Immature natural killer cell (primary cell): ENCODE data around the gene AFM. TPM values are rescaled to one million over a fixed set of nuclear protein-coding genes. Genes with fewer than 3 reads are reported as not detected.

Experiments used
- DNase-seq, 3 donors: peaks; one replicate each; pipeline ENCODE4 v3.0.0; 2022; ENCODE audit warnings: mixed read lengths in 1 of 3
- H3K27ac Mint-ChIP-seq, 6 donors: one replicate each; pipeline ENCODE4 v1.8.0; 2020; ENCODE audit warnings: mixed read lengths in 6 of 6, mild to moderate bottlenecking in 5 of 6, inconsistent platforms in 4 of 6, moderate library complexity in 3 of 6
- H3K27me3 Mint-ChIP-seq, 3 donors: one replicate each; pipeline ENCODE4 v1.8.0; 2020 to 2021; ENCODE audit warnings: low read depth in 3 of 3, mild to moderate bottlenecking in 3 of 3, mixed read lengths in 3 of 3, moderate library complexity in 3 of 3, inconsistent platforms in 1 of 3
- H3K36me3 Mint-ChIP-seq, 3 donors: one replicate each; pipeline ENCODE4 v1.8.0; 2020; ENCODE audit warnings: mixed read lengths in 3 of 3, inconsistent platforms in 2 of 3, mild to moderate bottlenecking in 2 of 3
- H3K4me1 Mint-ChIP-seq, 2 donors: one replicate each; pipeline ENCODE4 v1.8.0; 2020; ENCODE audit warnings: inconsistent platforms in 2 of 2, mild to moderate bottlenecking in 2 of 2, mixed read lengths in 2 of 2, moderate library complexity in 1 of 2
- H3K4me3 Mint-ChIP-seq, 5 donors: one replicate each; pipeline ENCODE4 v1.8.0; 2020; ENCODE audit warnings: mild to moderate bottlenecking in 5 of 5, mixed read lengths in 5 of 5, inconsistent platforms in 3 of 5, moderate library complexity in 3 of 5
- H3K9me3 Mint-ChIP-seq, 6 donors: one replicate each; pipeline ENCODE4 v1.8.0; 2020; ENCODE audit warnings: mild to moderate bottlenecking in 6 of 6, mixed read lengths in 6 of 6, inconsistent platforms in 4 of 6, moderate library complexity in 3 of 6
- polyA plus RNA-seq, 3 donors: library from polyadenylated mRNA; unstranded; fragments of 300-500 nt; fragmentation: Illumina TruSeq; gene quantifications; one replicate each; pipeline ENCODE4 v1.2.3, GENCODE V29; 2021

The AFM gene
- polyA plus RNA-seq, 3 donors from 2014 or later: not detected

DNA sequence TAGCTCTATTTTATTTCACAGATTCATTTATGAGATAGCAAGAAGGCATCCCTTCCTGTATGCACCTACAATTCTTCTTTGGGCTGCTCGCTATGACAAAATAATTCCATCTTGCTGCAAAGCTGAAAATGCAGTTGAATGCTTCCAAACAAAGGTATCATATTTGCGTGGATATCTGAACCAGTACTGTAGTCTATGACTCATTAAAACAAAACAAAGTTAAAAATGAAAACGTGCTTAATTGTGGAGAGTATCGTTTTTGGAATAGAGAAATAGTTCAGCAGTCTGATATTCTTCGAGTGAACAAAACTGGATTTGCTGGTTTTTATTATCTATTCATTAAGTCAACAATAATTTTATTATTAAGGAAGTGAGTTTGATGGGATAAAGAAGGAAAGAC lies 39.3 kb upstream of the AFM start:
- no peaks in the 10 kb centered on the region for H3K36me3 Mint-ChIP-seq
- H3K4me1 Mint-ChIP-seq: no peaks in the 10 kb centered on the region
- peaks cover 0 to 2% (median 0%) of the 10 kb centered on the region in 3 donors for H3K27me3 Mint-ChIP-seq
- H3K27ac Mint-ChIP-seq: no peak overlapping the region
- H3K4me3 Mint-ChIP-seq: no peak overlapping the region
- no peak for DNase-seq
- peaks cover 0 to 4% (median 0%) of the 10 kb centered on the region in 6 donors for H3K9me3 Mint-ChIP-seq

DNA sequence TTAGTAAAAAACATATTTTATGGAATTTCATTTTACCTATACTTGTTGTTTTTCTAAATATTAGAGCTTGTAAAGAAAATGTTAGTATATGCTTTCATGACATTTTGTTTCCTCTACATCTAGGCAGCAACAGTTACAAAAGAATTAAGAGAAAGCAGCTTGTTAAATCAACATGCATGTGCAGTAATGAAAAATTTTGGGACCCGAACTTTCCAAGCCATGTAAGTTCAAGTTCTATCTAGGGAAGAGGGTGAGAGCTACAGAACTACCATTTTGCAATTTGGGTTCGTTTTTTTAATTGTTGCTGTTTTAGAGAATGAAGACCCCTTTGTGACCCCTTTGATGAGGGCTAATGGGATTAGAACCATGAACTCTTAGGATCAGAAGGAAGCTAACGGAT lies 38.3 kb upstream of the AFM start:
- DNase-seq: no peak
- Mint-ChIP-seq H3K27ac (no peak overlapping the region), H3K9me3 (peaks cover 0 to 4% (median 0%) of the 10 kb centered on the region in 6 donors), H3K36me3 (no peaks in the 10 kb centered on the region), H3K4me3 (no peak overlapping the region), H3K27me3 (peaks cover 0 to 3% (median 2%) of the 10 kb centered on the region in 3 donors), H3K4me1 (no peaks in the 10 kb centered on the region)

DNA sequence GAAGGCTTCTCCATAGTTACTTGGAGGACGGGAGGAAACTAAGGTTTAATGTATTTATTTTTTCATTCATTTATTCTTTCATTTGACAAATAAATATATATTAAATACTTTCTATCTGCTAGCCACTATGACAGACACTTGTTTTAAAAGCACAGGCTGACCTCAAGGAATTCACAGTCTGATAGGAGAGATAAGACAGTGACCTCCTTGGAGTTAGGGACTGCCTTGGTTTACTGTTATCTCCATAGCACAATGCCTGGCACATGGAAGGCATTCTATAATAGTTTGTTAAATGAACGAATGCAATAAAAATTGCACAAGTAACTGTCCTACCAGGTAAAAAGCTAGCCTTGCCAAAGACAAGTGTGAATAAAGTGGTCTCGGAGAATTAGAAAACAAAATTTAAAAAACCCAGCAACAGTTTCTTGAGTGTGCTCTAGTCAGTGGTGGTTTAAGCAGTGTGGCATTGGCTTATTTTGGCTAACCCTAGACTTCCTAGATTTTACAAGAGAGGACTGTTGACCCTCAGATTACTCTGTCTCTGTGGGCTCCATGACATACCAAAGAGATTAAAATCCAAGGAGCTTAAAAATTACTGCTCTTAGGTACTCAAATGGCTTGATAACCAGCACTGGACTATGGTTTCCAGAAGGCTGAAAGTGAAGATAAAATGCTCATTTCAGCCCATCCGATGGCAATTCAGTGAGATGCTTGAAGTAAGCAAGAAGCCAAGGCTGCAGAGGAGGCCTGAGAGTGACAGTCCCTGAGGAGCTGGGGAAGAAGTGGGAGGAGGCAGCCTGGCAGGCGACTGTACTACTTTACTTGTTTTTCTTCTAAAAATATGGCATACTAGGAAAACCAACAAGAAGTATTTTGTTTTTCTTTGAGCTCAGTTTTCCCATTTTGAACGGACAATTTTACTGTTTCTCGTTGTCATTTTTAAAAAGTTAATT lies 35.9 kb upstream of the AFM start:
- H3K4me1 Mint-ChIP-seq: no peaks in the 10 kb centered on the region
- no peak overlapping the region for H3K27ac Mint-ChIP-seq
- H3K4me3 Mint-ChIP-seq: no peak overlapping the region
- no peak for DNase-seq
- H3K36me3 Mint-ChIP-seq: no peaks in the 10 kb centered on the region
- H3K27me3 Mint-ChIP-seq: peaks cover 0 to 3% (median 2%) of the 10 kb centered on the region in 3 donors
- H3K9me3 Mint-ChIP-seq: peaks cover 0 to 4% (median 0%) of the 10 kb centered on the region in 6 donors

- H3K9me3 Mint-ChIP-seq: peaks cover 0 to 4% (median 0%) of the 10 kb centered on the region in 6 donors
- no peak for DNase-seq
- H3K27me3 Mint-ChIP-seq: peaks cover 0 to 3% (median 2%) of the 10 kb centered on the region in 3 donors
- H3K4me3 Mint-ChIP-seq: no peak overlapping the region
- no peak overlapping the region for H3K27ac Mint-ChIP-seq
- no peaks in the 10 kb centered on the region for H3K4me1 Mint-ChIP-seq
- no peaks in the 10 kb centered on the region for H3K36me3 Mint-ChIP-seq
Observed at GRCh38 chr4:73446336-73446938, 35.1 kb upstream of the AFM start.

- Mint-ChIP-seq H3K27me3 (peaks cover 0 to 3% (median 2%) of the 10 kb centered on the region in 3 donors), H3K9me3 (peaks cover 0 to 4% (median 0%) of the 10 kb centered on the region in 6 donors), H3K27ac (no peak overlapping the region), H3K4me3 (no peak overlapping the region), H3K36me3 (no peaks in the 10 kb centered on the region), H3K4me1 (no peaks in the 10 kb centered on the region)
- no peak for DNase-seq
Observed at GRCh38 chr4:73447671-73448070, 33.9 kb upstream of the AFM start.

DNA sequence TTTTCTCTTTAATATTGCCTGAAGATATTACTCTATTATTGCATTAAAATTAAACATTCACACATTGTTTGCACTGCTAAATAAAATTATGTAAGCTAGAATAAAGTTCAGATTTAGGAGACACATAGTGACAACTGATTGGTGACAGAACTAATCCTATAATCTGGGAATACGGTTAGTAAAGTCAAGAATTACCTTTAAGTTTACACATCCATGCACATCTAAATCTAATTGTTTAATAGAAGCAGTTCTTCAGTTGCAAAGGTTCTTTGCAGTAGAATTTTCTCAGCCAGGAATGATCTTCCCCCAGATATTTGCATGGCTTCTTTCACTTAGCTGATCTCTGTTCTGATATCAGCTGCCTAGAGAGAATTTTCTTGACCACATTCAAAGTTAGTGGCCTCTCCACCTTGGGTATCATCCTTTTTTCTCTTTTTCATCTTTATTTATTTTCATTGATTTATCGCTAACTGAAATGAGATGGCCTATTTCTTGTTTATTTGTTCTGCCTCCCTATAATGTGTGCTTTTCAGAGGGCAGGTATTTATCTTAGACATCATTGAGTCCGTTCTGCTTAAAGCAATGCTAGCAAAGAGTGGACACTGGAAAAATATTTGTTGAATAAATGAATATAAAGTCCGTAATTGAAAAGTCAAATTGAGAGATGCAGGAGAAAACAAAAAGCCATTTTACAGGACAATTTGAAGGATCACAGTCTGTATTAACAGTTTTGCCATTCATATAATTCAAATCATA lies 32.9 kb upstream of the AFM start:
- H3K4me3 Mint-ChIP-seq: no peak overlapping the region

DNA sequence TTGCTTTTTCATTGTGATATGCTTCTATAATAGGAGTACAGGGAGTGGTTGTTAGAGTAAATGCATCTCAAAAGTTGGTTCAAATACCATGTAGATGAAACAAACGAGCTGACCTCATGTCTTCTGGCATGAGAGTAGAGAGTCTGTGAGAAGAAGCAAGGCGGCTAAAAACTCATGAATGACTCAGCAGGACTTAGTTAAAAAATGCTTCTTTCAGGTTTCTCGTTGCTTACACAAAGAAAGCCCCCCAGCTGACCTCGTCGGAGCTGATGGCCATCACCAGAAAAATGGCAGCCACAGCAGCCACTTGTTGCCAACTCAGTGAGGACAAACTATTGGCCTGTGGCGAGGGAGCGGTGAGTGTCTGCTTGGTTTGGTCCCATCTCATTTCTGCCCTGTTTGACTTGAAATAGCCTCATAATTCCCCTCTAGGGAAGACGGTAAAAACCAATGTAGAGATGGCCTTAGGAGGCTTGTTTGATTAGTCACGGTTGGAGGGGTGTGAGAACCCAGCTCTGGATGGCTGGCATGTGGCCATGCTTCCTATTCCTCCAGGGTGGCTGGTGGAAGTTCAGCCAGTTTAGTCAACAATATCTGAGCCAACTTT lies 31.0 kb upstream of the AFM start:
- H3K27ac Mint-ChIP-seq: no peak overlapping the region
- H3K9me3 Mint-ChIP-seq: peaks cover 0 to 4% (median 0%) of the 10 kb centered on the region in 6 donors
- H3K4me3 Mint-ChIP-seq: no peak overlapping the region
- peaks cover 0 to 3% (median 2%) of the 10 kb centered on the region in 3 donors for H3K27me3 Mint-ChIP-seq
- peaks cover 0 to 4% (median 0%) of the 10 kb centered on the region in 3 donors for H3K36me3 Mint-ChIP-seq
- no peak for DNase-seq
- no peaks in the 10 kb centered on the region for H3K4me1 Mint-ChIP-seq

More for the DNA sequence above, 32.9 kb upstream of the AFM start:
- DNase-seq: no peak
- H3K9me3 Mint-ChIP-seq: peaks cover 0 to 4% (median 0%) of the 10 kb centered on the region in 6 donors
- H3K27ac Mint-ChIP-seq: no peak overlapping the region
- H3K36me3 Mint-ChIP-seq: peaks cover 0 to 4% (median 0%) of the 10 kb centered on the region in 3 donors
- H3K27me3 Mint-ChIP-seq: peaks cover 0 to 3% (median 2%) of the 10 kb centered on the region in 3 donors
- no peaks in the 10 kb centered on the region for H3K4me1 Mint-ChIP-seq

GRCh38 chr4:73451404-73451803 lies 30.1 kb upstream of the AFM start:
- peaks cover 0 to 6% (median under 1%) of the 10 kb centered on the region in 6 donors for H3K9me3 Mint-ChIP-seq
- H3K4me1 Mint-ChIP-seq: no peaks in the 10 kb centered on the region
- no peak overlapping the region for H3K27ac Mint-ChIP-seq
- H3K4me3 Mint-ChIP-seq: no peak overlapping the region
- peaks cover 0 to 4% (median 0%) of the 10 kb centered on the region in 3 donors for H3K36me3 Mint-ChIP-seq
- DNase-seq: no peak
- peaks cover 0 to 5% (median 2%) of the 10 kb centered on the region in 3 donors for H3K27me3 Mint-ChIP-seq

- Mint-ChIP-seq H3K27ac (no peak overlapping the region), H3K9me3 (peaks cover 0 to 9% (median 1%) of the 10 kb centered on the region in 6 donors), H3K4me1 (no peaks in the 10 kb centered on the region), H3K36me3 (peaks cover 0 to 4% (median 0%) of the 10 kb centered on the region in 3 donors), H3K27me3 (peaks cover 0 to 9% (median under 1%) of the 10 kb centered on the region in 3 donors), H3K4me3 (no peak overlapping the region)
- DNase-seq: no peak
Observed at GRCh38 chr4:73451981-73452747, 29.4 kb upstream of the AFM start.

DNA sequence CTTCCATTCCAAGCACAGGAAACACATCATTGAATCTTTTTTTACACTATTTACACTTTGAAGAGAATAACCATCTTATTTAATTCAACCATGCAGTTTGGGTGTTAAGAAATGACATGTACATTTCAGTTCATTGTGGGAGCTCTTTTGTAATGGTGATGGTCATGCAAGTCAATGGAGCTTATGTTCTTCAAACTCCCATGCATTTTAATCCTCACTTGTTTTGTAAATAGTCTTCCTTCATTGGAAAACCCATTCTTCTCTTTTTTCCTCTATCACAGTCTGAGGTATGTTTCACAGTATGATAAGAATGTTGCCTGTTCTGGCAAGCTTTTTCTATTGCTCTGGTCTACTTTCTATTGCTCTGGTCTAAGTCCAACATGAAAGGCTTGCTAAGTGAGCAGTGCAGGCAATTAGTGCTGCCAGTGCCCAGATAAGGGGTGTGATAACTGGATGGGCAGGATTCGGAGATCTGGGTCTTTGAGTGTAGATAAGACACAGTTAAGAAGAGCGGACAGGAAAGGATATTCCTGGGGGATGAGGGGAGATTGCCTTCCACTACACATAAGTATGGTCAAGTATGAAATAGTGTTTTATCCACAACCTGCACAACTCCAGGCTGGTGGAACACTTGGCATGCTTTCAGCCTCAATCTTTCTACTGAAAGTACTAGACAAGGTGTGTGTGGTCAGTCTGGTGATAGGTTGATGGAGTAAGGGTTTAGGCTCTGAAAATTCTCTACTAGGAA lies 28.4 kb upstream of the AFM start:
- H3K27me3 Mint-ChIP-seq: peaks cover 0 to 6% (median 0%) of the 10 kb centered on the region in 3 donors
- DNase-seq: no peak
- peaks cover 0 to 7% (median 0%) of the 10 kb centered on the region in 3 donors for H3K36me3 Mint-ChIP-seq
- H3K4me3 Mint-ChIP-seq: no peak overlapping the region
- H3K27ac Mint-ChIP-seq: no peak overlapping the region
- no peaks in the 10 kb centered on the region for H3K4me1 Mint-ChIP-seq
- H3K9me3 Mint-ChIP-seq: peaks cover 0 to 9% (median 3%) of the 10 kb centered on the region in 6 donors

GRCh38 chr4:73453701-73454005 lies 27.9 kb upstream of the AFM start:
- H3K27ac Mint-ChIP-seq: no peak overlapping the region
- no peak overlapping the region for H3K4me3 Mint-ChIP-seq
- H3K36me3 Mint-ChIP-seq: peaks cover 0 to 8% (median 0%) of the 10 kb centered on the region in 3 donors
- H3K9me3 Mint-ChIP-seq: peaks cover 0 to 9% (median 3%) of the 10 kb centered on the region in 6 donors
- DNase-seq: no peak
- peaks cover 0 to 6% (median 0%) of the 10 kb centered on the region in 3 donors for H3K27me3 Mint-ChIP-seq
- no peaks in the 10 kb centered on the region for H3K4me1 Mint-ChIP-seq

DNA sequence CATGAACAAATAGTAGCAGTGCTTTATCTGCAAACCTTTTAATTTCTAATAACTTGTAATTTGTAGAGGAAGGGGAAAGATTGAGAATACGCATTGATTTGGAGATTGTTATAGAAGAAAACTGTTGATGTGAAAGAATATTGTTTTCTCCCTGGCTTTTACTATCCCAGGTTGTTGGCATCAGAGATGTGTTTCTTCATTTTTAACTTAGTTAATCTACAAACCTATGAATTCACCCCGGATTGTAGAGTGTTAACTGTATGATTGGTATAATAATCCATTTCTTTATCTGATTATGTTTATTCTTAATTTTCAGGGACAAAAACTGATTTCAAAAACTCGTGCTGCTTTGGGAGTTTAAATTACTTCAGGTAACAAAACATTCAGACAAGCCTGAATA lies 26.6 kb upstream of the AFM start:
- peaks cover 0 to 9% (median 3%) of the 10 kb centered on the region in 6 donors for H3K9me3 Mint-ChIP-seq
- no peak overlapping the region for H3K4me3 Mint-ChIP-seq
- no peaks in the 10 kb centered on the region for H3K4me1 Mint-ChIP-seq
- H3K36me3 Mint-ChIP-seq: peaks cover 0 to 8% (median 0%) of the 10 kb centered on the region in 3 donors
- DNase-seq: no peak
- H3K27me3 Mint-ChIP-seq: peaks cover 0 to 6% (median 0%) of the 10 kb centered on the region in 3 donors
- no peak overlapping the region for H3K27ac Mint-ChIP-seq
